Left lung (tissue), 10 donors: ENCODE data around the gene UNC5C. TPM values are rescaled to one million over a fixed set of nuclear protein-coding genes. Genes with fewer than 3 reads are reported as not detected.

Experiments used
- ATAC-seq: fragments of 200-7000 bp; cut with Tn5 transposase; one replicate; pipeline ENCODE4 v1.9.1; 2020; ENCODE audit warnings: moderate library complexity
- DNase-seq, 4 donors: peaks; one replicate each; pipeline ENCODE4 v3.0.0-alpha.2; 2013 to 2020
- H3K27ac ChIP-seq, 2 donors: fragments of 200-600 bp; sonication (generic) in 1 of 2; one replicate each; pipeline versions ENCODE4 v1.5.0 to v1.8.0; 2020 to 2021
- H3K27me3 ChIP-seq, 2 donors: fragments of 200-600 bp; sonication (generic) in 1 of 2; one replicate each; pipeline versions ENCODE4 v1.5.0 to v1.8.0; 2020 to 2021
- H3K36me3 ChIP-seq, 2 donors: fragments of 200-600 bp; sonication (generic) in 1 of 2; one replicate each; pipeline versions ENCODE4 v1.5.0 to v1.8.0; 2020 to 2021
- H3K4me1 ChIP-seq, 2 donors: fragments of 200-600 bp; one replicate each; pipeline ENCODE4 v1.8.0; 2021
- H3K4me3 ChIP-seq, 2 donors: fragments of 200-600 bp; sonication (generic) in 1 of 2; one replicate each; pipeline versions ENCODE4 v1.5.0 to v1.8.0; 2020 to 2021; ENCODE audit warnings: mild to moderate bottlenecking in 1 of 2
- H3K9me3 ChIP-seq, 2 donors: fragments of 200-600 bp; sonication (generic) in 1 of 2; one replicate each; pipeline versions ENCODE4 v1.5.0 to v1.8.0; 2020 to 2021
- intact Hi-C, 2 donors: fragments of 100-400 bp; cut with DNase I; formaldehyde crosslinking; loops; one replicate each; pipeline versions ENCODE4 v1.11.2 to v1.14.2; 2022
- polyA plus RNA-seq, 6 donors: library from polyadenylated mRNA; unstranded; fragments of 120-200 nt; gene quantifications; one replicate each; pipeline ENCODE4 v1.2.1, GENCODE V29; 2013; ENCODE audit not compliant: insufficient read length in 6 of 6
- total RNA-seq, 2 donors: library from RNA; stranded (reverse); fragmentation: NEBNext Ultra II Directional; extraction: Animal tissue kit (Norgen Biotek cat#: 25700); gene quantifications; one replicate each; pipeline ENCODE4 v1.2.1, GENCODE V29; 2021
- TF ChIP-seq, protein P1 (sequence below), 2 donors: fragments of 200-600 bp; sonication (generic) in 1 of 2; IDR thresholded peaks; one replicate each; pipeline versions ENCODE4 v1.5.0 to v1.8.0; 2021; ENCODE audit warnings: antibody characterized with exemption in 2 of 2
- donor health status: DM: no; HTN: yes; CAD: no.
- donor health status: DM: no; HTN: no; CAD: no.

UNC5C gene
- total and polyA plus RNA-seq, 8 donors = 9.0 to 49.5 (median 40.5) TPM

DNA sequence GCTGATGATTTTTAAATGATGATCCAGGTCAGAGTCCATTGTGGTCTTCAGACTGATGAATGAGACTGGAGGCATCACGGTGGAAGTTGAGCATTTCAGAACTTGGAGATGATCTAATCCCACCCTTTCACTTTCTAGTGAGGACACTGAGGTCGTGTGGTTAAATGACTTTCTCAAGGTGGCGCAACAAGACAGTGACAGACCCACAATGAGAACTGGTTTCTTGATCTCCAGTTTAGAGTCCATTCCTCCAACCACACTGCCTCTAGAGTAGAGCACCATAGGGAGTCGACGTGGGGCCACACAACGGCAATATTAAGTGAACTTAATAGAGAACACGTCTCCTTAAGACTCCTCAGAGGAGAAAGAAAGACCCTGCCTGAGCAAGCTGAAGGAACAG, 381.0 kb downstream of the UNC5C start:
- ATAC-seq = no peak
- H3K27ac ChIP-seq = no peak overlapping the region
- intact Hi-C loops = no loop called here
- no peaks in the 10 kb centered on the region for H3K36me3 ChIP-seq
- TF ChIP-seq, protein P1, sequence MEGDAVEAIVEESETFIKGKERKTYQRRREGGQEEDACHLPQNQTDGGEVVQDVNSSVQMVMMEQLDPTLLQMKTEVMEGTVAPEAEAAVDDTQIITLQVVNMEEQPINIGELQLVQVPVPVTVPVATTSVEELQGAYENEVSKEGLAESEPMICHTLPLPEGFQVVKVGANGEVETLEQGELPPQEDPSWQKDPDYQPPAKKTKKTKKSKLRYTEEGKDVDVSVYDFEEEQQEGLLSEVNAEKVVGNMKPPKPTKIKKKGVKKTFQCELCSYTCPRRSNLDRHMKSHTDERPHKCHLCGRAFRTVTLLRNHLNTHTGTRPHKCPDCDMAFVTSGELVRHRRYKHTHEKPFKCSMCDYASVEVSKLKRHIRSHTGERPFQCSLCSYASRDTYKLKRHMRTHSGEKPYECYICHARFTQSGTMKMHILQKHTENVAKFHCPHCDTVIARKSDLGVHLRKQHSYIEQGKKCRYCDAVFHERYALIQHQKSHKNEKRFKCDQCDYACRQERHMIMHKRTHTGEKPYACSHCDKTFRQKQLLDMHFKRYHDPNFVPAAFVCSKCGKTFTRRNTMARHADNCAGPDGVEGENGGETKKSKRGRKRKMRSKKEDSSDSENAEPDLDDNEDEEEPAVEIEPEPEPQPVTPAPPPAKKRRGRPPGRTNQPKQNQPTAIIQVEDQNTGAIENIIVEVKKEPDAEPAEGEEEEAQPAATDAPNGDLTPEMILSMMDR (IDR thresholded peaks at IDR 0.05) = no peak
- H3K27me3 ChIP-seq = no peaks in the 10 kb centered on the region
- H3K9me3 ChIP-seq = no peaks in the 10 kb centered on the region
- H3K4me3 ChIP-seq = no peak overlapping the region
- peaks cover 0 to 4% of the 10 kb centered on the region in 2 donors for H3K4me1 ChIP-seq
- DNase-seq = no peak

DNA sequence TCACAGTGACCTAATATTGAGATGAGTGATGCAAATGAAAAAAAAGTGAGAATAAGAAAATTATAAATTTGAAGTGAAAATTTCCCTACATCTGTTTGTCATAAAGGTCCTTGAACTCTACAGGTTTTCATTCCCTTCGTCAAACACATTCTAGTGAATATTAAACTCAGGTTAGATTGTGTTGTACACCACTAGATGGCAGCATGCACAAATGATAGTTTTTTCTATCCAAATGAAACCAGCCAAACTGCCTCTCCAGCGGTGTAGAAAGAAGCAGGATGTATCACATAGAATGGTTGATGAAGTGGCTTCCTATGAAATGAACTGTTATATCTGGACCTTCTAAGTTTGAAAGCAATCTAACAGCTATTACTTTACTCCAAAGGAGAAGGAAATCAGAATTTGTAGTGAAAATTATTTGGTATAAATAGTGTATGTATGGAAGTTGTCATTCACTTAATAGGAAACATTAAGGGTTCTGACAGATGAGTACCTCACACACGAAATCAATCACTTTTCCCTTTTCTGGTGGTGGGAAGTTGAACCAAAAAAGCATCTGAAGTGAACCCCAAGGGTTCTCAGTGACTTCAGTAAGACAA, 382.7 kb downstream of the UNC5C start:
- no peak overlapping the region for H3K4me3 ChIP-seq
- peak in 2 of 4 donors; percentile 76 to 88 for DNase-seq
- TF ChIP-seq, protein P1 (IDR thresholded peaks at IDR 0.05) = peak; percentile 45 to 65
- H3K4me1 ChIP-seq = peaks cover 0 to 4% of the 10 kb centered on the region in 2 donors
- intact Hi-C loops = no loop called here
- H3K27me3 ChIP-seq = no peaks in the 10 kb centered on the region
- peak; percentile 92 for ATAC-seq
- H3K36me3 ChIP-seq = no peaks in the 10 kb centered on the region
- H3K9me3 ChIP-seq = no peaks in the 10 kb centered on the region
- H3K27ac ChIP-seq = no peak overlapping the region

DNA sequence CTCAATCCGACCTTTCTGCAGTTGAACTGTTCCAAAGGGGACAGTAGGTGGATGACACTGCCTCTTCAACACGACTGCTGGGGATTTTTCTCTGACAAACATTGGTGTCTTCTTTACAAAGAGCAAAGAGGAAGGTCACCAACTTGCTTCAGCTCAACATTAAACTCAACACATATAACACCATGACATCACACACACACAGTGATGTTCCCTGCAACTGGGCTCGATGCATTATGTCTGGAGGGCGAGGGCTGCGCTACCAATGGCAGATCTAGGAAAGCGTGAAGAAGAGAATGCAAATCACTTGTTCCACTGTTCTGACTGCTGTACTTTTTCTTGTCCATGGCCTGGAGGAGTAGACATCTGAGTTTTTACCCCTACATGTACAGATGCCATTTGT, 385.9 kb downstream of the UNC5C start:
- TF ChIP-seq, protein P1 (IDR thresholded peaks at IDR 0.05) = no peak
- H3K27ac ChIP-seq = no peak overlapping the region
- peaks cover 0 to 4% of the 10 kb centered on the region in 2 donors for H3K4me1 ChIP-seq
- no peak overlapping the region for H3K4me3 ChIP-seq
- intact Hi-C loops = no loop called here
- no peaks in the 10 kb centered on the region for H3K27me3 ChIP-seq
- H3K9me3 ChIP-seq = no peaks in the 10 kb centered on the region
- ATAC-seq (no peak), DNase-seq (no peak)
- no peaks in the 10 kb centered on the region for H3K36me3 ChIP-seq

DNA sequence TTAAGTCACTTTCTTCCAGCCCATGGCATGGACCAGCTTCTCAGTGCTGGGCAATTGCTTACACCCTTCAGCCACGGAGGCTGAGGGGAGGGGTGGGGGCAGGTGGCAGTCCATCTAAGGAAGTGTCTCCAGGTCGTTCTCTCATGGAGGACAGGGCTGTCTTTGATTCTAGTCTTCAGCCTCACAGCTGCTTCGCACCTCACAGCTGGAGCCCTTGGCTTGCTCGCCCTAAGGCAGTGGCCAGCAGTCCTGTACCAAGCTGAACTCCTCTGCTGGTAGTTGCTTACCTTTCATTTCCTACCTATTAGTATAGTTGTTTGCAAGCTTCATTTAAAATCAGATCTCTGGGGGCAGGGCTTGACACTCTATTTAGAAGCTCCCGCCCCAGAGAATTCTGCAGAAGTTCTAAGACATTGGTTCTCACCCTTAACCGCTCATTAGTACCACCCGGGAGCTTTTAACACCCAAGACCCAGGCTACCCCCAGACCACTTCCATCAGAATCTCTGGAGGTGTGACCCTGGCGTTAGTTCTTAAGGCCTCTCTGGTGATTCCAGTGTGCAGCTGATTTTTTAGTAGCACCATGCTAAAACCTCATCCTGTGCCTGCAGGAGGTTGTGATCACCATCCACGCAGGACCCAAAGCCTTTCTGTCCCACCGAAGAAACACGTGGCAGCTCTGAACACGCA, 386.8 kb downstream of the UNC5C start:
- intact Hi-C loops = no loop called here

DNA sequence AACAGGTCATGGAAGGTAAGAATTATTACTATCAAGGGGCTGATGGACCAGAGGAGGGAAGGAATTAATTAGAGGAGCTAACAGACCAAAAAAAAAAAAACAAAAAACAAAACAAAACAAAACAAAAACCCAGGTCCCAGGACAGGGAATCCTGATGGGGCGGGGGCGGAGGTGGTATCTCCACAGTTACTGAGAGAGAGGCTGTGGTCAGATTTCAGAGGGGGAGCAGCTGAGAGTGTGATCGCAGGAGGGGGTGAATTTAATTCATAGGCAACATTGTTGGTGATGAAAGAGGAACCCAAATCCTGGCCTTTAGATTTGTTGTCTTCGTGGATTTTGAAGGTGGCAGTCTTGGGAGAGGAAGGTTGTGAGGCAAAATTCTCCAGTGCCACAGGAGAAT, 389.4 kb downstream of the UNC5C start:
- TF ChIP-seq, protein P1 (IDR thresholded peaks at IDR 0.05) = no peak
- H3K4me1 ChIP-seq = no peaks in the 10 kb centered on the region
- no peak overlapping the region for H3K27ac ChIP-seq
- H3K27me3 ChIP-seq = no peaks in the 10 kb centered on the region
- H3K36me3 ChIP-seq = no peaks in the 10 kb centered on the region
- intact Hi-C loops = no loop called here
- H3K4me3 ChIP-seq = no peak overlapping the region
- DNase-seq = no peak
- H3K9me3 ChIP-seq = no peaks in the 10 kb centered on the region
- ATAC-seq = no peak

More for the DNA sequence above, 386.8 kb downstream of the UNC5C start:
- no peaks in the 10 kb centered on the region for H3K9me3 ChIP-seq
- no peaks in the 10 kb centered on the region for H3K27me3 ChIP-seq
- H3K4me3 ChIP-seq = no peak overlapping the region
- H3K27ac ChIP-seq = no peak overlapping the region
- no peaks in the 10 kb centered on the region for H3K36me3 ChIP-seq
- H3K4me1 ChIP-seq = peaks cover 0 to 4% of the 10 kb centered on the region in 2 donors
- TF ChIP-seq, protein P1 (IDR thresholded peaks at IDR 0.05) = no peak
- ATAC-seq = no peak
- DNase-seq = no peak
